ENCODE measurements around the gene GPC5.

- TF ChIP-seq CTCF (IDR thresholded peaks at IDR 0.05; ENCODE audit: low read depth, low read length, missing input control) (no peak), FOXA1 (IDR thresholded peaks at IDR 0.05) (no peak), TAF1 (conservative IDR thresholded peaks at IDR 0.05) (no peak), EGR1 (IDR thresholded peaks at IDR 0.05; ENCODE audit: low read depth in 2 of 2) (no peak), JUND (IDR thresholded peaks at IDR 0.05) (no peak), SP1 (IDR thresholded peaks at IDR 0.05) (no peak), YY1 (IDR thresholded peaks at IDR 0.05) (no peak), REST (IDR thresholded peaks at IDR 0.05) (no peak), ATF3 (IDR thresholded peaks at IDR 0.05) (no peak), MAX (IDR thresholded peaks at IDR 0.05) (no peak)
Observed at GRCh38 chr13:91506759-91507158, 108.3 kb downstream of the GPC5 start.
